H1 (cell line): ENCODE measurements around the gene KDM8. TPM values are rescaled to one million over a fixed set of nuclear protein-coding genes. Genes with fewer than 3 reads are reported as not detected.

Experiments
- CEBPB ChIP-seq: IDR thresholded peaks from 2 replicates; pipeline ENCODE4 v1.6.1; 2012; ENCODE audit warnings: low read depth, low read length
- CHD7 ChIP-seq: fragments of 300-600 bp; sonication (generic); IDR thresholded peaks from 2 replicates; pipeline ENCODE4 v1.7.1; 2012; ENCODE audit warnings: low read length, moderate library complexity, mild to moderate bottlenecking, inconsistent platforms; ENCODE audit not compliant: insufficient replicate concordance
- JUND ChIP-seq: IDR thresholded peaks from 2 replicates; pipeline ENCODE4 v1.6.1; 2011; ENCODE audit warnings: mild to moderate bottlenecking, improper control_type of control experiment, low read length
- KDM1A ChIP-seq: fragments of 200-600, 300-600 bp; sonication (generic); IDR thresholded peaks from 2 replicates; pipeline ENCODE4 v1.7.1; 2016; ENCODE audit warnings: mild to moderate bottlenecking, low read length, borderline replicate concordance
- polyA plus RNA-seq, 7 experiments: library from polyadenylated mRNA; depleted of rRNA in 3 of 7; stranded (reverse) in 5 of 7; unstranded in 2 of 7; fragments of >200 nt in 5 of 7; fragments of 200-250 nt in 2 of 7; gene quantifications; 1 replicate in 5 of 7; 2 replicates in 1 of 7; 4 replicates in 1 of 7; pipeline versions ENCODE4 v1.2.1 to v1.2.3, GENCODE V29; 2011 to 2013; ENCODE audit warnings: missing spikeins in 2 of 7, mixed read lengths in 2 of 7
- total RNA-seq: library from RNA; stranded (reverse); fragmentation: NEBNext Ultra II Directional; extraction: Animal tissue kit (Norgen Biotek cat#: 25700); gene quantifications from 2 replicates; pipeline ENCODE4 v1.2.1, GENCODE V29; 2021

Gene KDM8
- total and polyA plus RNA-seq, 2 of the 8 experiments (the other 6 are each of a cell fraction or from before 2014, with no cell fraction given): 10.3 to 12.8 TPM

GRCh38 chr16:27204312-27204915, 1.1 kb downstream of the KDM8 start (continued):
- TF ChIP-seq CHD7 (no peak), CEBPB (no peak), KDM1A (no peak), JUND (no peak)
